Esophagus squamous epithelium (tissue), 5 donors: ENCODE measurements around the gene PRMT7. TPM values are rescaled to one million over a fixed set of nuclear protein-coding genes. Genes with fewer than 3 reads are reported as not detected.
A peak's percentile ranks its signal among the peaks of the same experiment; 100 is the strongest.

Experiments
- DNase-seq: peaks from one replicate; lab custom pipeline; 2025; lab: John Stamatoyannopoulos, UW
- H3K27ac ChIP-seq, 4 donors: fragments of 200-600 bp; sonication (generic); one replicate each; pipeline ENCODE4 v1.5.1; 2016 to 2019; ENCODE audit warnings: mild to moderate bottlenecking in 1 of 4
- H3K27me3 ChIP-seq, 4 donors: fragments of 200-600 bp; sonication (generic); 1 replicate in 3 of 4; 2 replicates in 1 of 4; pipeline versions ENCODE4 v1.5.1 to v1.6.0; 2017 to 2021; ENCODE audit warnings: antibody characterized with exemption in 1 of 4
- H3K36me3 ChIP-seq, 3 donors: fragments of 200-600 bp; sonication (generic); one replicate each; pipeline ENCODE4 v1.5.1; 2016 to 2019
- H3K4me1 ChIP-seq, 3 donors: fragments of 200-600 bp; sonication (generic); one replicate each; pipeline ENCODE4 v1.5.1; 2017 to 2019
- H3K4me3 ChIP-seq, 4 donors: fragments of 200-600 bp; sonication (generic); 1 replicate in 3 of 4; 2 replicates in 1 of 4; pipeline ENCODE4 v1.5.1; 2016 to 2019; ENCODE audit warnings: mild to moderate bottlenecking in 2 of 4, moderate library complexity in 1 of 4
- H3K9me3 ChIP-seq, 3 donors: fragments of 200-600 bp; sonication (generic); one replicate each; pipeline ENCODE4 v1.5.1; 2016 to 2019
- POLR2A ChIP-seq, 4 donors: fragments of 450-650 bp; IDR thresholded peaks; one replicate each; pipeline ENCODE4 v1.6.1; 2017; ENCODE audit warnings: antibody characterized with exemption in 4 of 4, mild to moderate bottlenecking in 4 of 4, moderate library complexity in 3 of 4
- WGBS, 2 donors: methylation state at CpG; one replicate each; pipeline ENCODE4 v1.1.5; 2018; 5-methylcytosine and 5-hydroxymethylcytosine counted together
- intact Hi-C: fragments of 100-400 bp; cut with DNase I; formaldehyde crosslinking; loops from one replicate; pipeline ENCODE4 v1.15.0; 2022
- total RNA-seq, 4 donors: library from RNA; depleted of rRNA; stranded (reverse); fragments of >200 nt; gene quantifications; one replicate each; pipeline ENCODE4 v1.1.0, GENCODE V29; 2016
- TF ChIP-seq, protein P1 (sequence below), 6 experiments: fragments of 450-650 bp in 4 of 6; fragments of 200-600 bp in 2 of 6; sonication (generic) in 2 of 6; IDR thresholded peaks; one replicate each; pipeline ENCODE4 v1.5.1; 2016 to 2019; ENCODE audit warnings: antibody characterized with exemption in 6 of 6, mild to moderate bottlenecking in 4 of 6, moderate library complexity in 4 of 6
- donor health status: DM: yes; HTN: yes; CAD: no.

The PRMT7 gene
- total RNA-seq, 4 donors from 2014 or later: 15.2 to 35.7 (median 21.2) TPM

GRCh38 chr16:68365167-68365817 is 54.5 kb downstream of the PRMT7 start:
- Histone ChIP-seq H3K4me1 (peaks cover 0 to 42% (median 0%) of the 10 kb centered on the region in 3 donors), H3K27ac (no peak overlapping the region), H3K4me3 (no peak overlapping the region), H3K36me3 (no peaks in the 10 kb centered on the region), H3K27me3 (peaks cover 0 to 60% (median 3%) of the 10 kb centered on the region in 4 donors), H3K9me3 (no peaks in the 10 kb centered on the region)
- intact Hi-C loops: no loop called here
- 37 to 38% methylated on average over 5 to 13 of the region's 18 CpGs for WGBS, 2 donors
- DNase-seq: no peak
- TF ChIP-seq POLR2A (IDR thresholded peaks at IDR 0.05): no peak
- TF ChIP-seq, protein P1, sequence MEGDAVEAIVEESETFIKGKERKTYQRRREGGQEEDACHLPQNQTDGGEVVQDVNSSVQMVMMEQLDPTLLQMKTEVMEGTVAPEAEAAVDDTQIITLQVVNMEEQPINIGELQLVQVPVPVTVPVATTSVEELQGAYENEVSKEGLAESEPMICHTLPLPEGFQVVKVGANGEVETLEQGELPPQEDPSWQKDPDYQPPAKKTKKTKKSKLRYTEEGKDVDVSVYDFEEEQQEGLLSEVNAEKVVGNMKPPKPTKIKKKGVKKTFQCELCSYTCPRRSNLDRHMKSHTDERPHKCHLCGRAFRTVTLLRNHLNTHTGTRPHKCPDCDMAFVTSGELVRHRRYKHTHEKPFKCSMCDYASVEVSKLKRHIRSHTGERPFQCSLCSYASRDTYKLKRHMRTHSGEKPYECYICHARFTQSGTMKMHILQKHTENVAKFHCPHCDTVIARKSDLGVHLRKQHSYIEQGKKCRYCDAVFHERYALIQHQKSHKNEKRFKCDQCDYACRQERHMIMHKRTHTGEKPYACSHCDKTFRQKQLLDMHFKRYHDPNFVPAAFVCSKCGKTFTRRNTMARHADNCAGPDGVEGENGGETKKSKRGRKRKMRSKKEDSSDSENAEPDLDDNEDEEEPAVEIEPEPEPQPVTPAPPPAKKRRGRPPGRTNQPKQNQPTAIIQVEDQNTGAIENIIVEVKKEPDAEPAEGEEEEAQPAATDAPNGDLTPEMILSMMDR (IDR thresholded peaks at IDR 0.05): no peak

DNA sequence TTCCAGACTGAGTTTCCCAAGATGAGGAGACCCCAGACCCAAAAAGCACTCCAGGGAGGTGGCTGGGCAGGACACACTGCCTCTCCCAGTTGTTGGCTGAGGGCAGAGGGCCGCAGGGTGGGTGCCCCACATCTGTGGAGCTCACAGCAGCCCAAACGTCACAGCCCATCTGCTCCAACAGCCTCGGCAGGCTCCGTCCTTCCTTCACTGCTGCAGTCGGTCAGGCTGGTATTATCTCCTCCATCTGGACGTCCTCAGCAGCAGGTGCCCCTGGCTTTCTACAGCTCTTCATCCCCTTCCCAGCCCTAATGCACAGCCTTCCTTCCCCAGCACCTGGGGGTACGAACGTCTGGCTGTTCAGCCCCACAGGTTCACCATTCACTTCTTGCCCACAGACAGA is 55.2 kb downstream of the PRMT7 start:
- Histone ChIP-seq H3K27me3 (peaks cover 0 to 60% (median 3%) of the 10 kb centered on the region in 4 donors), H3K4me1 (peaks cover 0 to 38% (median 0%) of the 10 kb centered on the region in 3 donors), H3K27ac (no peak overlapping the region), H3K4me3 (no peak overlapping the region), H3K9me3 (no peaks in the 10 kb centered on the region), H3K36me3 (no peaks in the 10 kb centered on the region)
- intact Hi-C loops: no loop called here
- 58% methylated on average over 7 to 8 of the region's 8 CpGs for WGBS, 2 donors
- TF ChIP-seq POLR2A (IDR thresholded peaks at IDR 0.05): no peak
- TF ChIP-seq, protein P1 (IDR thresholded peaks at IDR 0.05): no peak
- DNase-seq: no peak

- intact Hi-C loops: no loop called here
- no peak overlapping the region for H3K4me3 ChIP-seq
- TF ChIP-seq POLR2A (IDR thresholded peaks at IDR 0.05): no peak
- TF ChIP-seq, protein P1 (IDR thresholded peaks at IDR 0.05): peak in 5 of 6 experiments; percentile 23 to 44 (median 31)
- H3K36me3 ChIP-seq: no peaks in the 10 kb centered on the region
- WGBS, 2 donors: 31 to 45% methylated on average over 10 to 11 of the region's 13 CpGs
- peaks cover 0 to 28% (median 0%) of the 10 kb centered on the region in 3 donors for H3K4me1 ChIP-seq
- H3K9me3 ChIP-seq: no peaks in the 10 kb centered on the region
- no peak overlapping the region for H3K27ac ChIP-seq
- no peak for DNase-seq
- H3K27me3 ChIP-seq: peaks cover 0 to 60% (median 3%) of the 10 kb centered on the region in 4 donors
Measured at GRCh38 chr16:68367030-68367429, 56.2 kb downstream of the PRMT7 start.

GRCh38 chr16:68367440-68367839 is 56.6 kb downstream of the PRMT7 start:
- peaks cover 0 to 24% (median 0%) of the 10 kb centered on the region in 3 donors for H3K4me1 ChIP-seq
- H3K4me3 ChIP-seq: no peak overlapping the region
- no peaks in the 10 kb centered on the region for H3K9me3 ChIP-seq
- no peak for DNase-seq
- WGBS, 2 donors: 50% methylated on average over 10 of the region's 20 CpGs; no CpG with 5 or more reads in 1 of the 2 donors
- TF ChIP-seq POLR2A (IDR thresholded peaks at IDR 0.05): no peak
- TF ChIP-seq, protein P1 (IDR thresholded peaks at IDR 0.05): no peak
- H3K27ac ChIP-seq: no peak overlapping the region
- intact Hi-C loops: no loop called here
- H3K27me3 ChIP-seq: peaks cover 0 to 60% (median 3%) of the 10 kb centered on the region in 4 donors
- no peaks in the 10 kb centered on the region for H3K36me3 ChIP-seq

DNA sequence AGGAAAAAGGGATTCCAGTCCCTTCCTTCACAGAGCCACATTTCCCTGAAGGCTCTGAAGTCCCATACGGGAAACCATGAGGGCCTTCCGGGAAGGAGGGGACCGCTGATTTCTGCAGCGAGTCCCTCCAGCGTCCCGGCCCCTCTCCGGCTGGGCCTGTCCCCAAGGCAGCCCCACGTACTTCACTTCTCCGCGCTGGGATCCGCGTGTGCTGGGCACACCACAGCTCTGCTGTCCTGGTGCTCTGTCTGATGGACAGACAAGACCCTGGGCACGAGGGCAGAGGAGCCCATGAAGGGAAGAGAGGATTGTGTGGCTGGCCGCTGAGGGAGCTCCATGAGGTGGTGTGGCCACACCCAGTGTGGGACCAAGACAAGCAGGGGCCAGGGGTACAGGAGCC is 57.1 kb downstream of the PRMT7 start:
- Histone ChIP-seq H3K9me3 (no peaks in the 10 kb centered on the region), H3K4me1 (peaks cover 0 to 21% (median 0%) of the 10 kb centered on the region in 3 donors), H3K27me3 (peaks cover 0 to 60% (median 3%) of the 10 kb centered on the region in 4 donors), H3K4me3 (no peak overlapping the region), H3K36me3 (no peaks in the 10 kb centered on the region), H3K27ac (no peak overlapping the region)
- WGBS, 2 donors: 45% methylated on average over 2 of the region's 14 CpGs; no CpG with 5 or more reads in 1 of the 2 donors
- TF ChIP-seq, protein P1 (IDR thresholded peaks at IDR 0.05): no peak
- no peak for TF ChIP-seq POLR2A (IDR thresholded peaks at IDR 0.05)
- DNase-seq: no peak
- intact Hi-C loops: no loop called here
